ENCODE data around the gene PLA1A.

DNA sequence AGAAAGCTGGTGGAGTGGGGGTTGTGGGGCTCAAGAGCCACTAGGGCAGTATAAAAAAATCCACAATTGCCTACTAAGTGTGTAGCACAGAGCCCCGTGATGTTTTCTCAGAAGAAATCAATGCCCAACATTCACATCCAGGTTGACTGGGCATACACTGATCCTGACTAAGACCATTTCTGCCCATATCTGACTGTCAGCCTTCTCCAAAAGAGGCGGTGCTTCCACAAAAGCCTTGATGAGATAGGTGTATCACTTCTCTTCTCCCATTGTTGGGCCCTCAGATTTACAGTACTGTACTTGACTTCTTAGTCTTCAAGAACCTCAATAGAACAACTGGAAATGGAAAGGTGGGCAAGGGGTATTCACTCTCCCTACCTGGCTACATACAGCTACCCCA is 61.3 kb downstream of the PLA1A start:
- TF ChIP-seq, protein P1, sequence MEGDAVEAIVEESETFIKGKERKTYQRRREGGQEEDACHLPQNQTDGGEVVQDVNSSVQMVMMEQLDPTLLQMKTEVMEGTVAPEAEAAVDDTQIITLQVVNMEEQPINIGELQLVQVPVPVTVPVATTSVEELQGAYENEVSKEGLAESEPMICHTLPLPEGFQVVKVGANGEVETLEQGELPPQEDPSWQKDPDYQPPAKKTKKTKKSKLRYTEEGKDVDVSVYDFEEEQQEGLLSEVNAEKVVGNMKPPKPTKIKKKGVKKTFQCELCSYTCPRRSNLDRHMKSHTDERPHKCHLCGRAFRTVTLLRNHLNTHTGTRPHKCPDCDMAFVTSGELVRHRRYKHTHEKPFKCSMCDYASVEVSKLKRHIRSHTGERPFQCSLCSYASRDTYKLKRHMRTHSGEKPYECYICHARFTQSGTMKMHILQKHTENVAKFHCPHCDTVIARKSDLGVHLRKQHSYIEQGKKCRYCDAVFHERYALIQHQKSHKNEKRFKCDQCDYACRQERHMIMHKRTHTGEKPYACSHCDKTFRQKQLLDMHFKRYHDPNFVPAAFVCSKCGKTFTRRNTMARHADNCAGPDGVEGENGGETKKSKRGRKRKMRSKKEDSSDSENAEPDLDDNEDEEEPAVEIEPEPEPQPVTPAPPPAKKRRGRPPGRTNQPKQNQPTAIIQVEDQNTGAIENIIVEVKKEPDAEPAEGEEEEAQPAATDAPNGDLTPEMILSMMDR (IDR thresholded peaks at IDR 0.05), result no peak
- TF ChIP-seq POLR2A (IDR thresholded peaks at IDR 0.05), result no peak
